GM23338 (cell line): ENCODE data around the gene WWOX. TPM values are rescaled to one million over a fixed set of nuclear protein-coding genes. Genes with fewer than 3 reads are reported as not detected.

ENCODE experiments used
- ATAC-seq: fragments of 200-7000 bp; cut with Tn5 transposase; 3 replicates; pipeline ENCODE4 v1.9.1; 2020
- DNase-seq: peaks from one replicate; pipeline ENCODE4 v3.0.0-alpha.2; 2015; ENCODE audit warnings: low spot score
- H2AFZ ChIP-seq: fragments of 200-600 bp; sonication (generic); 2 replicates; pipeline ENCODE4 v1.8.0; 2016; ENCODE audit warnings: antibody characterized with exemption, mild to moderate bottlenecking, moderate library complexity
- H3F3A ChIP-seq: fragments of 200-600 bp; sonication (generic); replicated peaks from 2 replicates; pipeline ENCODE4 v1.8.0; 2017; ENCODE audit warnings: antibody characterized with exemption, mixed run types, low read depth
- H3K27ac ChIP-seq: fragments of 200-600 bp; sonication (generic); 2 replicates; pipeline ENCODE4 v1.6.1; 2016; ENCODE audit warnings: low read depth
- H3K27me3 ChIP-seq: fragments of 200-600 bp; sonication (generic); 2 replicates; pipeline ENCODE4 v1.8.0; 2016; ENCODE audit warnings: mild to moderate bottlenecking, mixed run types, moderate library complexity; ENCODE audit not compliant: insufficient read depth
- H3K36me3 ChIP-seq: fragments of 200-600 bp; sonication (generic); 2 replicates; pipeline ENCODE4 v1.8.0; 2016; ENCODE audit warnings: mild to moderate bottlenecking; ENCODE audit not compliant: insufficient read depth
- H3K4me1 ChIP-seq: fragments of 200-600 bp; sonication (generic); 2 replicates; pipeline ENCODE4 v1.8.0; 2016; ENCODE audit warnings: mild to moderate bottlenecking, moderate library complexity; ENCODE audit not compliant: insufficient read depth
- H3K4me2 ChIP-seq: fragments of 200-600 bp; sonication (generic); 2 replicates; pipeline ENCODE4 v1.7.1; 2017; ENCODE audit warnings: mixed run types
- H3K4me3 ChIP-seq: fragments of 200-600 bp; sonication (generic); 2 replicates; pipeline ENCODE4 v1.6.1; 2016; ENCODE audit warnings: mixed run types
- H3K79me2 ChIP-seq: fragments of 200-600 bp; sonication (generic); replicated peaks from 2 replicates; pipeline ENCODE4 v1.8.0; 2017; ENCODE audit warnings: mild to moderate bottlenecking; ENCODE audit not compliant: insufficient read depth
- H3K9me2 ChIP-seq: fragments of 200-600 bp; sonication (generic); 2 replicates; pipeline ENCODE4 v1.8.0; 2017; ENCODE audit not compliant: insufficient read depth
- H4K20me1 ChIP-seq: fragments of 200-600 bp; sonication (generic); replicated peaks from 2 replicates; pipeline ENCODE4 v1.8.0; 2017; ENCODE audit warnings: mild to moderate bottlenecking; ENCODE audit not compliant: insufficient read depth
- H3K27ac Mint-ChIP-seq: 2 replicates; pipeline ENCODE4 v1.8.0; 2020; ENCODE audit warnings: inconsistent platforms, mild to moderate bottlenecking, moderate library complexity, mixed read lengths
- H3K27me3 Mint-ChIP-seq: 3 replicates; pipeline ENCODE4 v1.8.0; 2022; ENCODE audit warnings: low read depth, mild to moderate bottlenecking, moderate library complexity, mixed read lengths, inconsistent platforms; ENCODE audit not compliant: insufficient read depth, poor library complexity
- H3K36me3 Mint-ChIP-seq: 3 replicates; pipeline ENCODE4 v1.8.0; 2021; ENCODE audit warnings: low read depth, mild to moderate bottlenecking, inconsistent platforms, moderate library complexity, mixed read lengths
- H3K4me1 Mint-ChIP-seq: 3 replicates; pipeline ENCODE4 v1.8.0; 2020; ENCODE audit warnings: mild to moderate bottlenecking, inconsistent platforms, mixed read lengths
- H3K4me3 Mint-ChIP-seq: 3 replicates; pipeline ENCODE4 v1.8.0; 2021; ENCODE audit warnings: moderate library complexity, mild to moderate bottlenecking, inconsistent platforms, mixed read lengths
- H3K9me3 Mint-ChIP-seq: 3 replicates; pipeline ENCODE4 v1.8.0; 2020; ENCODE audit warnings: moderate library complexity, mild to moderate bottlenecking, inconsistent platforms, mixed read lengths
- CREB1 ChIP-seq: fragments of 250-450 bp; sonication (Bioruptor Pico); IDR thresholded peaks from 2 replicates; pipeline ENCODE4 v1.5.0; 2020; ENCODE audit warnings: low read depth, mild to moderate bottlenecking, moderate library complexity
- EZH2 ChIP-seq: fragments of 200-600 bp; sonication (generic); IDR thresholded peaks from one replicate; pipeline ENCODE4 v1.8.0; 2017; ENCODE audit warnings: antibody characterized with exemption, mild to moderate bottlenecking, low read depth; ENCODE audit not compliant: unreplicated experiment
- EZH2phosphoT487 ChIP-seq: fragments of 200-600 bp; sonication (generic); IDR thresholded peaks from one replicate; pipeline ENCODE4 v1.8.1; 2018; ENCODE audit warnings: antibody characterized with exemption; ENCODE audit not compliant: unreplicated experiment
- NANOG ChIP-seq: IDR thresholded peaks from 2 replicates; pipeline ENCODE4 v1.6.1; 2016; ENCODE audit warnings: antibody characterized with exemption, borderline replicate concordance
- POLR2AphosphoS5 ChIP-seq: IDR thresholded peaks from 2 replicates; pipeline ENCODE4 v1.6.1; 2016; ENCODE audit warnings: antibody characterized with exemption, low read depth
- STAT1 ChIP-seq: IDR thresholded peaks from one replicate; pipeline ENCODE4 v1.6.1; 2016; ENCODE audit warnings: antibody characterized with exemption; ENCODE audit not compliant: unreplicated experiment
- ZNF114 ChIP-seq: fragments of 250-450 bp; sonication (Bioruptor Pico); IDR thresholded peaks from 2 replicates; pipeline ENCODE4 v1.5.0; 2020; ENCODE audit warnings: mild to moderate bottlenecking, moderate library complexity
- ZNF331 ChIP-seq: fragments of 250-450 bp; sonication (Bioruptor Pico); IDR thresholded peaks from 2 replicates; pipeline ENCODE4 v1.5.0; 2020; ENCODE audit warnings: low read depth, mild to moderate bottlenecking, moderate library complexity
- ZNF462 ChIP-seq: fragments of 250-450 bp; sonication (Bioruptor Pico); IDR thresholded peaks from 2 replicates; pipeline ENCODE4 v1.5.0; 2020; ENCODE audit warnings: mild to moderate bottlenecking, moderate library complexity
- polyA plus RNA-seq: library from polyadenylated mRNA; unstranded; fragments of >200 nt; fragmentation: Nextera tagmentation; extraction: Ambion mirVana; gene quantifications from 2 replicates; pipeline ENCODE4 v1.2.1, GENCODE V29; 2016
- total RNA-seq: library from RNA; depleted of rRNA; stranded (reverse); fragments of >200 nt; shearing (Covaris generic); gene quantifications from 2 replicates; pipeline ENCODE4 v1.2.3, GENCODE V29; 2014
- TF ChIP-seq, protein P1 (sequence below): IDR thresholded peaks from 2 replicates; pipeline ENCODE4 v1.6.1; 2016; ENCODE audit warnings: antibody characterized with exemption
- TF ChIP-seq, protein P2 (sequence below), 2 experiments: fragments of 200-600 bp in 1 of 2; sonication (generic) in 1 of 2; conservative IDR thresholded peaks; 2 replicates each; pipeline versions ENCODE4 v1.5.1 to v1.6.1; 2016 to 2017; ENCODE audit warnings: antibody characterized with exemption in 2 of 2, low read depth in 2 of 2, mild to moderate bottlenecking in 2 of 2, moderate library complexity in 1 of 2

WWOX gene
- total and polyA plus RNA-seq, 2 experiments from 2014 or later = 10.0 to 19.3 TPM

DNA sequence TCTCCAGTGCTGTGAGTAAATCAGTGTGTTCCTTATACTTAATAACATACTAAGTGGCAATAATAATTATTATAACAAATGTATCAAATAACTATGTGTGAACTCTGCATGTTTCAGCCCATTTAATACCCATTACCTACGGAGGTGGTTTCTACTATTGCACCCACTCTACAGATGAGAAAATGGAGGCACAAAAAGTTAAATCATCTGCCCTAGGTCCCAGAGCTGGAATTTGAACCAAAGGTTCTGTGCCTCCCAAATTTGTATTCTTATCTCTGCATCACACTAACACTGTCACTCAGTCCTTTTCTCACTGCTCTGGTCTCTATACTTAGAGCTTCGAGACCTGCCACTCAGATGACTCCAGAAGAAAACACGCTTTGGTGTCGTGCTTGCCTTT is 1084.1 kb downstream of the WWOX start (continued):
- TF ChIP-seq, protein P1, sequence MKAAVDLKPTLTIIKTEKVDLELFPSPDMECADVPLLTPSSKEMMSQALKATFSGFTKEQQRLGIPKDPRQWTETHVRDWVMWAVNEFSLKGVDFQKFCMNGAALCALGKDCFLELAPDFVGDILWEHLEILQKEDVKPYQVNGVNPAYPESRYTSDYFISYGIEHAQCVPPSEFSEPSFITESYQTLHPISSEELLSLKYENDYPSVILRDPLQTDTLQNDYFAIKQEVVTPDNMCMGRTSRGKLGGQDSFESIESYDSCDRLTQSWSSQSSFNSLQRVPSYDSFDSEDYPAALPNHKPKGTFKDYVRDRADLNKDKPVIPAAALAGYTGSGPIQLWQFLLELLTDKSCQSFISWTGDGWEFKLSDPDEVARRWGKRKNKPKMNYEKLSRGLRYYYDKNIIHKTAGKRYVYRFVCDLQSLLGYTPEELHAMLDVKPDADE = no peak
- no peak for TF ChIP-seq POLR2AphosphoS5
- no peak for TF ChIP-seq NANOG

- Histone ChIP-seq H2AFZ (no peak overlapping the region), H3K4me3 (no peak overlapping the region), H4K20me1 (no peaks in the 10 kb centered on the region), H3K4me1 (peaks cover 19% of the 10 kb centered on the region), H3K4me2 (no peak overlapping the region), H3K36me3 (no peaks in the 10 kb centered on the region), H3K9me2 (no peaks in the 10 kb centered on the region), H3K79me2 (no peaks in the 10 kb centered on the region), H3F3A (no peaks in the 10 kb centered on the region; the same call in 1 of the 2 replicates), H3K27ac (no peak overlapping the region), H3K27me3 (no peaks in the 10 kb centered on the region)
- Mint-ChIP-seq H3K27ac (no peak overlapping the region), H3K36me3 (no peaks in the 10 kb centered on the region; the same call in 2 of the 3 replicates), H3K9me3 (peaks cover 5% of the 10 kb centered on the region; the same call in 2 of the 3 replicates), H3K4me1 (peaks cover 15% of the 10 kb centered on the region), H3K4me3 (no peak overlapping the region), H3K27me3 (peaks cover 4% of the 10 kb centered on the region)
- ATAC-seq (no peak), DNase-seq (no peak)
- TF ChIP-seq, protein P2, sequence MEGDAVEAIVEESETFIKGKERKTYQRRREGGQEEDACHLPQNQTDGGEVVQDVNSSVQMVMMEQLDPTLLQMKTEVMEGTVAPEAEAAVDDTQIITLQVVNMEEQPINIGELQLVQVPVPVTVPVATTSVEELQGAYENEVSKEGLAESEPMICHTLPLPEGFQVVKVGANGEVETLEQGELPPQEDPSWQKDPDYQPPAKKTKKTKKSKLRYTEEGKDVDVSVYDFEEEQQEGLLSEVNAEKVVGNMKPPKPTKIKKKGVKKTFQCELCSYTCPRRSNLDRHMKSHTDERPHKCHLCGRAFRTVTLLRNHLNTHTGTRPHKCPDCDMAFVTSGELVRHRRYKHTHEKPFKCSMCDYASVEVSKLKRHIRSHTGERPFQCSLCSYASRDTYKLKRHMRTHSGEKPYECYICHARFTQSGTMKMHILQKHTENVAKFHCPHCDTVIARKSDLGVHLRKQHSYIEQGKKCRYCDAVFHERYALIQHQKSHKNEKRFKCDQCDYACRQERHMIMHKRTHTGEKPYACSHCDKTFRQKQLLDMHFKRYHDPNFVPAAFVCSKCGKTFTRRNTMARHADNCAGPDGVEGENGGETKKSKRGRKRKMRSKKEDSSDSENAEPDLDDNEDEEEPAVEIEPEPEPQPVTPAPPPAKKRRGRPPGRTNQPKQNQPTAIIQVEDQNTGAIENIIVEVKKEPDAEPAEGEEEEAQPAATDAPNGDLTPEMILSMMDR (conservative IDR thresholded peaks at IDR 0.05; ENCODE audit: low read depth in 2 of 2) = no peak
- no peak for TF ChIP-seq ZNF331 (CRISPR knock-in tag)
- no peak for TF ChIP-seq ZNF462 (CRISPR knock-in tag)
- TF ChIP-seq, protein P1 = no peak
- TF ChIP-seq EZH2phosphoT487 = no peak
- no peak for TF ChIP-seq CREB1 (CRISPR knock-in tag)
- TF ChIP-seq POLR2AphosphoS5 = no peak
- TF ChIP-seq ZNF114 (CRISPR knock-in tag) = no peak
- no peak for TF ChIP-seq EZH2
- TF ChIP-seq STAT1 = no peak
- TF ChIP-seq NANOG = no peak
Measured at GRCh38 chr16:79184464-79185030, 1085.1 kb downstream of the WWOX start.
